Adipocyte (in vitro differentiated cells): Measurements from ENCODE around the gene RFTN1.

Source experiments
- DNase-seq: peaks from one replicate; pipeline ENCODE4 v3.0.0-alpha.2; 2015; ENCODE audit warnings: low read depth
- H3K27me3 ChIP-seq: replicated peaks from 2 replicates; pipeline ENCODE4 v1.7.0; 2013; ENCODE audit warnings: mild to moderate bottlenecking, low read length, moderate library complexity; ENCODE audit not compliant: control insufficient read depth, insufficient read depth
- H3K36me3 ChIP-seq: 2 replicates; pipeline ENCODE4 v1.7.0; 2013; ENCODE audit warnings: low read length, mild to moderate bottlenecking, moderate library complexity; ENCODE audit not compliant: control insufficient read depth, insufficient read depth, severe bottlenecking
- H3K4me1 ChIP-seq: 2 replicates; pipeline ENCODE4 v1.7.0; 2013; ENCODE audit warnings: mild to moderate bottlenecking, low read length, moderate library complexity; ENCODE audit not compliant: control insufficient read depth, insufficient read depth
- H3K4me3 ChIP-seq: 2 replicates; pipeline ENCODE4 v1.7.0; 2013; ENCODE audit warnings: mild to moderate bottlenecking, low read length, moderate library complexity
- H3K9ac ChIP-seq: 2 replicates; pipeline ENCODE4 v1.7.0; 2013; ENCODE audit warnings: mild to moderate bottlenecking, low read length, moderate library complexity
- H3K9me3 ChIP-seq: 2 replicates; pipeline ENCODE4 v1.7.0; 2013; ENCODE audit warnings: mild to moderate bottlenecking, low read length, moderate library complexity; ENCODE audit not compliant: control insufficient read depth

RFTN1 gene

GRCh38 chr3:16396202-16396601 lies 117.3 kb downstream of the RFTN1 start:
- Histone ChIP-seq H3K4me3 (no peak overlapping the region), H3K9me3 (no peaks in the 10 kb centered on the region), H3K36me3 (no peaks in the 10 kb centered on the region), H3K9ac (no peak overlapping the region), H3K27me3 (no peaks in the 10 kb centered on the region), H3K4me1 (peaks cover 39% of the 10 kb centered on the region)
- DNase-seq: no peak

DNA sequence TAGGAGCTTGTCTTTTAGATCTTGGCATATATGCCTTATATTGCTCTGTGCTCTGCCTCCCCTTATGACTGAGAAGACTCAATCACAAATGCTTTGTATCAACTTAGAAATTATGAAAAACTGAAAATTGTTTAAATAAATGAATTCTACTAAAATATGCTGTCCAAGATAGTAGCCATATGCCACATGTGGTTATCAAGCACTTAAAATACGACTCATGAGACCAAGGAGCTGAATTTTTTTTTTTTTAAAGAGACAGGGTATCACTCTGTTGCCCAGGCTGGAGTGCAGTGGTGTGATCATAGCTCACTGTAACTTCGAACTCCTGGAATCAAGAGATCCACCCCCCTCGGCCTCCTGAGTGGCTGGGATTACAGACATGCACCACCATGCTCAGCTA lies 118.3 kb downstream of the RFTN1 start:
- no peaks in the 10 kb centered on the region for H3K36me3 ChIP-seq
- no peak overlapping the region for H3K4me3 ChIP-seq
- no peaks in the 10 kb centered on the region for H3K9me3 ChIP-seq
- H3K27me3 ChIP-seq: no peaks in the 10 kb centered on the region
- no peak overlapping the region for H3K9ac ChIP-seq
- H3K4me1 ChIP-seq: peaks cover 36% of the 10 kb centered on the region
- DNase-seq: no peak

GRCh38 chr3:16394639-16395038 lies 118.9 kb downstream of the RFTN1 start:
- H3K36me3 ChIP-seq: no peaks in the 10 kb centered on the region
- no peak overlapping the region for H3K4me3 ChIP-seq
- DNase-seq: no peak
- no peaks in the 10 kb centered on the region for H3K9me3 ChIP-seq
- no peak overlapping the region for H3K9ac ChIP-seq
- H3K4me1 ChIP-seq: peaks cover 36% of the 10 kb centered on the region
- no peaks in the 10 kb centered on the region for H3K27me3 ChIP-seq

DNA sequence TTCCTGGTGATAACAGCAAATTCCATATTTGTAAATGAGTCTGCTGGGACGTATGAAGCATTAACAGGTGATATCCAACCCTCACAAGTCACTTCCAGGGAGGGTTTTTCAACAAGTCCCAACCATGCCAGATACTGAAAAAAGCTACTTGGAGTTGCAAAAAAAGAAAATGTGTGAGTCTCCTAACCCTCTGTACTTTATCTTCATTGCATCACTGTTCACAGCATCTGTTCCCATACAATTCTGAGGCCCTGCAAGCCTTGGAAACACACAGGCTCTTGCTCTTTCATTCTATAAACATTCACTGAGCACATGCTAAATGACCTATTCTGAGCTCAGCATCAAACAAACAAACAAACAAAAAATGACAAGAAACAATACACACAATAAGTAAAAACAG lies 120.8 kb downstream of the RFTN1 start:
- Histone ChIP-seq H3K9ac (no peak overlapping the region), H3K36me3 (no peaks in the 10 kb centered on the region), H3K27me3 (no peaks in the 10 kb centered on the region), H3K4me1 (peaks cover 37% of the 10 kb centered on the region), H3K4me3 (no peak overlapping the region), H3K9me3 (no peaks in the 10 kb centered on the region)
- DNase-seq: peak; percentile 77

GRCh38 chr3:16392065-16392464 lies 121.4 kb downstream of the RFTN1 start:
- no peak overlapping the region for H3K9ac ChIP-seq
- H3K27me3 ChIP-seq: no peaks in the 10 kb centered on the region

GRCh38 chr3:16390581-16390980 lies 122.9 kb downstream of the RFTN1 start:
- no peak for DNase-seq
- Histone ChIP-seq H3K9ac (no peak overlapping the region), H3K4me1 (peaks cover 43% of the 10 kb centered on the region), H3K4me3 (no peak overlapping the region), H3K36me3 (no peaks in the 10 kb centered on the region), H3K9me3 (no peaks in the 10 kb centered on the region), H3K27me3 (no peaks in the 10 kb centered on the region)

More at GRCh38 chr3:16392065-16392464, 121.4 kb downstream of the RFTN1 start:
- Histone ChIP-seq H3K4me1 (peaks cover 37% of the 10 kb centered on the region), H3K4me3 (no peak overlapping the region), H3K36me3 (no peaks in the 10 kb centered on the region), H3K9me3 (no peaks in the 10 kb centered on the region)
- no peak for DNase-seq

DNA sequence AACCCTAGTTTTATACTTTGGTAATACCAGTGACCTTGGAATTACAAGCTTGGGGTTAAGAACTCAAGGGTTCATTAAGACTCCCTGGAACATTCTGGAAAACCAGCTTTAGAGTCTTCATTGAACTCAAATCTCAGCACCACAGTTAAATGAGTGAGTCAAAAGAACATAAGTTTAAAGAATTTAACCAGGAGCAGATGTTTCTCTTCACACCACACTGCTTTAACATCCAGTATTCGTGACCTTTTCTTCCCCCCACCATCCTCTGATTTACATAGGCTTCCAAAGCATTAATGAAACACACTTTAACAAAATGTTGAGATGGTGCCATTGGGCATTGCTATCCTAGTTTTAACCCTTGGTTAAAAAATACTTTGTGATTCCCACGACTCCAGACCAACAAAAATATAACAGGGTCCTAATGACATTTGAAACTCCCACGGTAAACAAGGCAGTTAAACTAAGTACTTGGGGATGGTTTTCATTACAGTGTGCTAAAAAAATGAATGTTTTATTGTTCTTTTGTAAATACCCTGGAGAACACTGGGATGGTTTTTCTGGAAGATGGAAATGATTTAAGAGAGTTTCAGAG lies 124.6 kb downstream of the RFTN1 start:
- H3K27me3 ChIP-seq: no peaks in the 10 kb centered on the region
- H3K36me3 ChIP-seq: no peaks in the 10 kb centered on the region
- H3K4me3 ChIP-seq: no peak overlapping the region
- H3K4me1 ChIP-seq: peaks cover 44% of the 10 kb centered on the region
- H3K9me3 ChIP-seq: no peaks in the 10 kb centered on the region
- H3K9ac ChIP-seq: no peak overlapping the region
- peak; percentile 86 for DNase-seq

- no peak for DNase-seq
- no peaks in the 10 kb centered on the region for H3K36me3 ChIP-seq
- peaks cover 31% of the 10 kb centered on the region for H3K4me1 ChIP-seq
- no peaks in the 10 kb centered on the region for H3K27me3 ChIP-seq
- H3K4me3 ChIP-seq: no peak overlapping the region
- H3K9me3 ChIP-seq: no peaks in the 10 kb centered on the region
- no peak overlapping the region for H3K9ac ChIP-seq
Measured at GRCh38 chr3:16386561-16386960, 126.9 kb downstream of the RFTN1 start.

GRCh38 chr3:16385151-16385550 lies 128.3 kb downstream of the RFTN1 start:
- H3K4me3 ChIP-seq: no peak overlapping the region
- H3K4me1 ChIP-seq: peaks cover 27% of the 10 kb centered on the region
- H3K9ac ChIP-seq: no peak overlapping the region
- no peaks in the 10 kb centered on the region for H3K36me3 ChIP-seq
- no peaks in the 10 kb centered on the region for H3K27me3 ChIP-seq
- DNase-seq: no peak
- no peaks in the 10 kb centered on the region for H3K9me3 ChIP-seq

GRCh38 chr3:16383864-16384263 lies 129.6 kb downstream of the RFTN1 start:
- Histone ChIP-seq H3K9ac (no peak overlapping the region), H3K4me3 (no peak overlapping the region), H3K36me3 (no peaks in the 10 kb centered on the region), H3K4me1 (peaks cover 17% of the 10 kb centered on the region), H3K27me3 (no peaks in the 10 kb centered on the region), H3K9me3 (no peaks in the 10 kb centered on the region)
- DNase-seq: no peak

DNA sequence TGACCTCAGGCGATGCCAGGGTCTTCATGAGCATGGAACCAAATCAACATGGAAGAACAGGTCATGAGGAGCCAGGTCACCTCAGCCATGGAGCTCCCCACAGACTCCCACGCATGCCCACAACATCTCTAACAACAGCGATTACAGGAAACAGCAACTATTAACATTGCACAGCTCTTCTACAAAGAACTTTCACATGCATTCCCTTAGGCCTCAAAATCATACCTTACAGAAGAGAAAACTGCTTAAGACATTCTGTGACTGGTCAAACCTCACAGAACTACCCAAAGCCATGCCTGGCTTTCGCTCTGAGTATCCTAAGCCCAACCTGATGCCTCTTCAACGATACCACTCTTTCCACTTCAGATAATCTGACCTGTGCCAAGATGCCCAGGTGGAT lies 130.7 kb downstream of the RFTN1 start:
- no peaks in the 10 kb centered on the region for H3K27me3 ChIP-seq
- H3K4me3 ChIP-seq: no peak overlapping the region
- no peaks in the 10 kb centered on the region for H3K36me3 ChIP-seq
- H3K9me3 ChIP-seq: peaks cover 3% of the 10 kb centered on the region
- H3K4me1 ChIP-seq: peaks cover 7% of the 10 kb centered on the region
- no peak for DNase-seq
- no peak overlapping the region for H3K9ac ChIP-seq

GRCh38 chr3:16381426-16381825 lies 132.1 kb downstream of the RFTN1 start:
- peaks cover 3% of the 10 kb centered on the region for H3K9me3 ChIP-seq

More at GRCh38 chr3:16381426-16381825, 132.1 kb downstream of the RFTN1 start:
- Histone ChIP-seq H3K27me3 (no peaks in the 10 kb centered on the region), H3K36me3 (peaks cover 14% of the 10 kb centered on the region), H3K9ac (no peak overlapping the region), H3K4me3 (no peak overlapping the region), H3K4me1 (peaks cover 7% of the 10 kb centered on the region)
- no peak for DNase-seq
